ENCODE measurements around the gene SIL1. TPM values are rescaled to one million over a fixed set of nuclear protein-coding genes. Genes with fewer than 3 reads are reported as not detected.

The SIL1 gene
- total RNA-seq: 34.7 and 58.9 TPM in 2 replicates

GRCh38 chr5:139197710-139198669 lies at the start of gene SIL1:
Gene SIL1 (minus strand): TSS chr5:139198368. CDS start chr5:139127843, 70,525 bp downstream.

Other genes starting within 250 kb of the SIL1 start
- 110 and 141 TPM in 2 replicates for gene MATR3, start 95.4 kb upstream of the SIL1 start, total RNA-seq
- gene PAIP2, start 143.5 kb upstream of the SIL1 start, total RNA-seq: 58.7 and 69.2 TPM in 2 replicates
- not detected in 2 replicates for gene SLC23A1, start 184.9 kb upstream of the SIL1 start, total RNA-seq
- not detected in 2 replicates for gene MZB1, start 191.5 kb upstream of the SIL1 start, total RNA-seq
- 1.5 and 2.2 TPM in 2 replicates for gene PROB1, start 196.7 kb upstream of the SIL1 start, total RNA-seq
- gene SPATA24, start 205.7 kb upstream of the SIL1 start, total RNA-seq: 4.1 and 9.4 TPM in 2 replicates
- gene DNAJC18, start 241.2 kb upstream of the SIL1 start, total RNA-seq: 6.3 and 14.5 TPM in 2 replicates

Measured in pericardium fibroblast (primary cell).